ENCODE measurements around the gene KIAA0930. TPM values are rescaled to one million over a fixed set of nuclear protein-coding genes. Genes with fewer than 3 reads are reported as not detected.
A peak's percentile ranks its signal among the peaks of the same experiment; 100 is the strongest.

KIAA0930 gene
- total RNA-seq, 1 donor from 2014 or later: 103 TPM

DNA sequence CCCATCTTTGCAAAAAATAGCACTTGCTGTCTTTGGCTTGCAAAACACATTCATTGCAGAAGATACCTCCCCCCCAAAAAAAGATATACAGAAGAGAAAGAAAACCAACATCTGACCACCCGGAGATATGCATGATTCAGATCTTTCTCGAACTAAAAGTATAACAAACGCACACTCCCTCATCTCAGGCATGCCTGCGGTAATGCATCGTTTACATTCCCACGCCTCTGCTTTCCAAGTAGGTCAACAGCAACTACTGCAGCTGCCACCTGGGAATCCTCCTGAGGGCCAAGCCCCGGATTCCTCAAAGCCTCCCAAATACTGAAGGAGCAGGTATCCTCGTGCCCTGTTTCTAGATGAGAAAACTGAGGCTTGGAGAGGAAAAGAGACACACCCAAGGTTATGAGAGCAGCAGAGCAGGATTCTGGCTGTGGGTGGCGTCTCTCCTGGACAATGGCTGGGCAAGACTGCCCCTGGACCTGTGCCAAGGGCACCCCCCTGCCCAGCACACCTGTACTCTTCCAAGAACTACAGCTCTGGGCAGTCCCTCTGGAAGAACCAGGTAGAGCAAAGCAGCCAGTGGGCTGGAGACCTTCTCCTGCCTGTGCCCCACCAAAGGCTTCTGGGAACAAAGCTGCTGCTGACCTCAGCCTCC, 38.9 kb downstream of the KIAA0930 start:
- peak overlapping the region; percentile 7 for H3K4me3 Mint-ChIP-seq (ENCODE audit: unreplicated experiment)
- H3K27me3 Mint-ChIP-seq (ENCODE audit: low read depth): no peaks in the 10 kb centered on the region
- peaks cover 28% of the 10 kb centered on the region for H3K4me1 Mint-ChIP-seq (ENCODE audit: low read depth)
- peaks cover 22% of the 10 kb centered on the region for H3K36me3 Mint-ChIP-seq (ENCODE audit: low read depth)
- peak; percentile 62 for DNase-seq (ENCODE audit: low spot score)
- peak overlapping the region; percentile 93 for H3K27ac Mint-ChIP-seq (ENCODE audit: unreplicated experiment)
- H3K9me3 Mint-ChIP-seq (ENCODE audit: low read depth): no peaks in the 10 kb centered on the region
- TF ChIP-seq, protein P1, sequence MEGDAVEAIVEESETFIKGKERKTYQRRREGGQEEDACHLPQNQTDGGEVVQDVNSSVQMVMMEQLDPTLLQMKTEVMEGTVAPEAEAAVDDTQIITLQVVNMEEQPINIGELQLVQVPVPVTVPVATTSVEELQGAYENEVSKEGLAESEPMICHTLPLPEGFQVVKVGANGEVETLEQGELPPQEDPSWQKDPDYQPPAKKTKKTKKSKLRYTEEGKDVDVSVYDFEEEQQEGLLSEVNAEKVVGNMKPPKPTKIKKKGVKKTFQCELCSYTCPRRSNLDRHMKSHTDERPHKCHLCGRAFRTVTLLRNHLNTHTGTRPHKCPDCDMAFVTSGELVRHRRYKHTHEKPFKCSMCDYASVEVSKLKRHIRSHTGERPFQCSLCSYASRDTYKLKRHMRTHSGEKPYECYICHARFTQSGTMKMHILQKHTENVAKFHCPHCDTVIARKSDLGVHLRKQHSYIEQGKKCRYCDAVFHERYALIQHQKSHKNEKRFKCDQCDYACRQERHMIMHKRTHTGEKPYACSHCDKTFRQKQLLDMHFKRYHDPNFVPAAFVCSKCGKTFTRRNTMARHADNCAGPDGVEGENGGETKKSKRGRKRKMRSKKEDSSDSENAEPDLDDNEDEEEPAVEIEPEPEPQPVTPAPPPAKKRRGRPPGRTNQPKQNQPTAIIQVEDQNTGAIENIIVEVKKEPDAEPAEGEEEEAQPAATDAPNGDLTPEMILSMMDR (IDR thresholded peaks at IDR 0.05): no peak

DNA sequence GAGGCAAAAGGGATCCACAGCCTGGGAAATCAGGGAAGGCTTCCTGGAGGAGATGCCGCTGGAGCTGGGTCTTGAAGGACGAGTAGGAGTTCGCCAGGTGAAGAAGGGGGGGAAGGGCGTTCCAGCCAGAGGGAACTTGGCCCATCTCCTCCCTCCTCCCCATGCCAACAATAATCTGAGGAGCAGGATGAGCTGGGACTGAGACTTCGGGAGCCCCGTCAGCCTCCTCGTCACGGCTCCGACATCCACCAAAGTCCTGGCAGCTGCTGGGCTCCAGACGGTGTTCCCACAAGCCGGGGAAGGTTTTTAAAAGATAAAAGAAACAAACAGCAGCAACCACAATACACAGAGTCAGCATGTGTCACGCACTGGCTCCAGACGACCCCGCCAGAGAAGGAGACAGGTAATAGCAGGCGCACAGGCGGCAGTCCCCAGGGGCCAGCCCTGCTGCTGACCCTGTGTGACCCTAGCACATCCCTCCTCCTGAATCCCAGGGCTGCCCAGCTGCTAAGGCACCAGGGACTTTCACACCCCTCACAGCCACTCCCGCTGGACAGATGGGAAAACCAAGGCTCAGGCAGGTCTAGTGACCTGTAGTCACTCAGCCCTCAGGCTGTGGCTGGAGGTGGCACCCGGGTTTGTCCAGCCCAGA, 39.7 kb downstream of the KIAA0930 start:
- Mint-ChIP-seq H3K27me3 (ENCODE audit: low read depth) (no peaks in the 10 kb centered on the region), H3K4me1 (ENCODE audit: low read depth) (peaks cover 28% of the 10 kb centered on the region), H3K27ac (ENCODE audit: unreplicated experiment) (peak overlapping the region; percentile 93), H3K4me3 (ENCODE audit: unreplicated experiment) (no peak overlapping the region), H3K36me3 (ENCODE audit: low read depth) (peaks cover 23% of the 10 kb centered on the region), H3K9me3 (ENCODE audit: low read depth) (no peaks in the 10 kb centered on the region)
- TF ChIP-seq, protein P1 (IDR thresholded peaks at IDR 0.05): no peak
- peak; percentile 77 for DNase-seq (ENCODE audit: low spot score)

DNA sequence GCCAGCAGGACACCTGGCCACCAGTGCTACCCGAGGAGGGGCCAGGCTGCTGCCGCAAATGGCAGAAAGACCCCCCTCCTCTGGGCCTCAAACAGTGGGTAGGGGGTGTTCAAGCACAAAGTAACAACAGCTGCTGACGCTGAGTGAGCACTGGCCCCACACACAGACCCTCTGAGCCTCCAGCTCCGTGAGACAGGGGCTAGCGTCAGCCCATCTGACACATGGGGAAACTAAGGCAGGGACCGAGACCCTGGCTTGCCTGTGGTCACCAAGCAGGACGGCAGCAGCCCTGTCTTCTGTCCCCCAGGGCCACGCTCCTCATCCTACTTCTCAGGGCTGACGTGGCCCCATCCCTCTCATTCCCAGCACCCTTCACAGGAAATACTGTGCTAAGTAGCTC, 40.5 kb downstream of the KIAA0930 start:
- Mint-ChIP-seq H3K36me3 (ENCODE audit: low read depth) (peaks cover 26% of the 10 kb centered on the region), H3K9me3 (ENCODE audit: low read depth) (no peaks in the 10 kb centered on the region), H3K4me3 (ENCODE audit: unreplicated experiment) (no peak overlapping the region), H3K27ac (ENCODE audit: unreplicated experiment) (peak overlapping the region; percentile 93), H3K27me3 (ENCODE audit: low read depth) (no peaks in the 10 kb centered on the region), H3K4me1 (ENCODE audit: low read depth) (peaks cover 28% of the 10 kb centered on the region)
- TF ChIP-seq, protein P1 (IDR thresholded peaks at IDR 0.05): no peak
- peak; percentile 41 for DNase-seq (ENCODE audit: low spot score)

DNA sequence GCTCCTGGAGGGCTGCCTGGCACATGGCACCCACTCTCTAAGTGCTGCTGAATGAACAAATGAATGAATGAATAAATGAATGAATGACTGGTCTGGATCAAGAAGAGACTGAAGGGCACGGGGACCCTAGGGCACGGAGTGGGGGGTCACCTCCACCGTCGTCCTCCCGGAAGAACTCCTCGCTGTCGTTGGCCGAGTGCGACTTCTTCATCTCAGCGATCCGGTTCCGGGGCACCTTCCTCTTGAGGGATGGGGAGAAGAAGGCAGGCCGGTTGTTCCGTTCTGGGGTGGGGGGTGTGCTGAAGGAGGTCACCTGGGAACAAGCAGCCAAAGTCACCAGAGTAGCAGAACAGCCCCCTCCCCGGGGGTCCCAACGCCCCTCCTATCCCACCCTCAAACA, 41.0 kb downstream of the KIAA0930 start:
- Mint-ChIP-seq H3K27me3 (ENCODE audit: low read depth) (no peaks in the 10 kb centered on the region), H3K27ac (ENCODE audit: unreplicated experiment) (peak overlapping the region; percentile 63), H3K4me3 (ENCODE audit: unreplicated experiment) (no peak overlapping the region), H3K36me3 (ENCODE audit: low read depth) (peaks cover 22% of the 10 kb centered on the region), H3K9me3 (ENCODE audit: low read depth) (no peaks in the 10 kb centered on the region), H3K4me1 (ENCODE audit: low read depth) (peaks cover 28% of the 10 kb centered on the region)
- peak; percentile 77 for DNase-seq (ENCODE audit: low spot score)
- TF ChIP-seq, protein P1 (IDR thresholded peaks at IDR 0.05): no peak

DNA sequence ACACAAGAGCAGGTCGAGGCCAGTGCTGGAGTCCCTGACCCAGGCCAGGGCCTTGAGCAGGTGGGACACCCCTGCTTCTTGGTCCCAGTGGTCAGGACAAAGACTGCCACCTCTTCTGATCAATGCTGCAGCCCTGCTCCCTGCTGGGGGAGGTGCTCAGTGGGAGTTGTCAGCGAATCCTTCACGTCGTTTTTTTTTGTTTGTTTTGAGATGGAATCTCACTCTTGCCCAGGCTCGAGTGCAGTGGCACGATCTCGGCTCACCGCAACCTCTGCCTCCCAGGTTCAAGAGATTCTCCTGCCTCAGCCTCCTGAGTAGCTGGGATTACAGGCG, 42.3 kb downstream of the KIAA0930 start:
- TF ChIP-seq, protein P1 (IDR thresholded peaks at IDR 0.05): no peak
- no peak for DNase-seq (ENCODE audit: low spot score)
- peaks cover 28% of the 10 kb centered on the region for H3K4me1 Mint-ChIP-seq (ENCODE audit: low read depth)
- no peaks in the 10 kb centered on the region for H3K27me3 Mint-ChIP-seq (ENCODE audit: low read depth)
- H3K36me3 Mint-ChIP-seq (ENCODE audit: low read depth): peaks cover 21% of the 10 kb centered on the region
- H3K9me3 Mint-ChIP-seq (ENCODE audit: low read depth): no peaks in the 10 kb centered on the region
- no peak overlapping the region for H3K27ac Mint-ChIP-seq (ENCODE audit: unreplicated experiment)
- H3K4me3 Mint-ChIP-seq (ENCODE audit: unreplicated experiment): no peak overlapping the region

Measured in chondrocyte (in vitro differentiated cells).